Measurements from ENCODE around the gene SLC41A3.
"Not testable (repeated sequence)": the region's sequence is repeated elsewhere in the genome, so short reads cannot be mapped to it uniquely, and the experiment has no call there.

Gene SLC41A3

DNA sequence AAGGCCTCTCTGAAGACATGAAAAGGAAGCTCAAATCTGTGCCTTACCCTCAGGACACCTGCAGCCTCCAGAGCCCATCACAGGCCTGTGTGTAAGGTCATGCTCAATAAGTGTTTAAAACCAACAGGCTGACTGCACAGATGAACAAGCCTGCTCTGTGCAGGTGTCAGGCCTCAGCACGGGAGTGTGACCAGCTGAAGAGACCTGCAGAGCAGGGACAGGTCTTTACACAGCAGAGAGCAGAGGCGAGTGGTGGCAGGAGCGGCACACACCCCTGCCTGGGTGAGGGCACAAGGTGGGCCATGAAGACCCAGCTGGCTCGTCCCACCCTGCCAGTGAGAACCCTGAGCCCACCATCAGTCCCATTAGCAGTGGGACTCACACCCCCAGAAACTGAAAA lies 58.1 kb downstream of the SLC41A3 start:
- DNase-seq (ENCODE audit: low spot score) = no peak

GRCh38 chr3:126025116-126025729 lies 58.7 kb downstream of the SLC41A3 start:
- DNase-seq (ENCODE audit: low spot score) = no peak

GRCh38 chr3:126024049-126024854 lies 59.7 kb downstream of the SLC41A3 start:
- DNase-seq (ENCODE audit: low spot score) = no peak

DNA sequence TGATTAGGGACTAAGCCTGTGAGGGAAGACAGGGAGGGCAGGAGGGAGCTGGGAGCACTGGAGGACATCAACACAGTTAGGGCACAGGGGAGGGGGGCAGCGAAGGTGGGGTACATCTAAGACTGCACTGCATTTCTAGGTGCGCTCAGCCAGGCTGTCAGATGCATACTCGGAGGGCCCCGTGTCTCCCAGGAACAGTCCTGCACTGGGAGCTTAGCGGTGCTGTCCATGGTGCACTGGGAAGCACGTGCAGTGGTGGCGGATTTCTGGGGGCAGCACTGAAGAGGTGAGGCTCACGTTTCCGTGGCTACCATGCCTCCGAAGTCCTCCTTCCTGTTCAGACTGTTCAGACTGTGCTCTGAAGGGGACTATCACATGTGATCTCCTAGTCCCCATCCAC lies 60.5 kb downstream of the SLC41A3 start:
- no peak for DNase-seq (ENCODE audit: low spot score)

- no peak for DNase-seq (ENCODE audit: low spot score)
Observed at GRCh38 chr3:126022741-126023359, 61.1 kb downstream of the SLC41A3 start.

DNA sequence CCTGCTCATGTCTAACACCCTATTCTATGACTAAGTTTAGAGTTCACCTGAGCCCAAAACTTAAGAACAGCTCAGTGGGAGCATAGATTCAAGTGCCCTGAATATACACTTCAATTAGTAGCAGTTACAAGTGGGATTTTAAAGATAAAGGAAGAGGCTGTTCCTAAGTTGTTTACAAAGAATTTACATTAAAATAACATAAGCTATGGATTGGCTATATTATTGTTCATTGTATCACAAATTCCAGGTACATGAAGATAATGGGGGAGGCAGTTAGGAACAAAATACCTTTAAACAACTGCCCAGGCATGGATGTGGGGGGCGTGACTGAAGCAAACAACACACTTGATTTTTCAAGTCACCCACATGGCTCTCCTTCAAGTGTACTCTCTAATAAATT lies 62.2 kb downstream of the SLC41A3 start:
- no peak for DNase-seq (ENCODE audit: low spot score)

GRCh38 chr3:126021224-126021623 lies 62.7 kb downstream of the SLC41A3 start:
- DNase-seq (ENCODE audit: low spot score) = no peak

- DNase-seq (ENCODE audit: low spot score) = no peak
Observed at GRCh38 chr3:126019683-126020082, 64.2 kb downstream of the SLC41A3 start.

GRCh38 chr3:126018995-126019394 lies 64.9 kb downstream of the SLC41A3 start:
- no peak for DNase-seq (ENCODE audit: low spot score)

- DNase-seq (ENCODE audit: low spot score) = no peak
Observed at GRCh38 chr3:126018545-126018944, 65.4 kb downstream of the SLC41A3 start.

GRCh38 chr3:126017362-126017761 lies 66.6 kb downstream of the SLC41A3 start:
- no peak for DNase-seq (ENCODE audit: low spot score)

- no peak for DNase-seq (ENCODE audit: low spot score)
Observed at GRCh38 chr3:126016616-126017015, 67.3 kb downstream of the SLC41A3 start.

GRCh38 chr3:126015075-126015474 lies 68.8 kb downstream of the SLC41A3 start:
- no peak for DNase-seq (ENCODE audit: low spot score)

GRCh38 chr3:126014252-126014651 lies 69.7 kb downstream of the SLC41A3 start:
- no peak for DNase-seq (ENCODE audit: low spot score)

GRCh38 chr3:126013751-126014156 lies 70.2 kb downstream of the SLC41A3 start:
- DNase-seq (ENCODE audit: low spot score) = no peak

- DNase-seq (ENCODE audit: low spot score) = no peak
Observed at GRCh38 chr3:126009181-126009580, 74.7 kb downstream of the SLC41A3 start.

GRCh38 chr3:126008219-126008618 lies 75.7 kb downstream of the SLC41A3 start:
- DNase-seq (ENCODE audit: low spot score) = no peak

DNA sequence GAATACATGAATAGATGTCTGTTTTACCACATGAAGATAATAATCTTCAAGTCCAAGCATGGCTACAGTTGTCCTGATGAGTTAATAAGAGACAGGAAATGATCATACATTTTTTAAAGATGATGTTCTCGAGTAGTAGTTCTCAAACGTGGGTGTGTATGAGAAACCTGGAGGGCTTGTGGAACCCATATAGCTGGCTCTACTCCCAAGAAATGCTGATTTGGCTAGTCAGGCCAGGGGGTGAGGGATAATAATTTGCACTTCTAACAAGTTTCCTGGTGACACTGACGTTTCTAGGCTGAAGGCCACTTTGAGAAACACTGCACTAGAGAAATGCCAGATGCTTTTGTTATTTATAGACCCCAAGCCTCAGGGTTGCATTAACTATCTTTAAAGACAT lies 78.0 kb downstream of the SLC41A3 start:
- no peak for DNase-seq (ENCODE audit: low spot score)

DNA sequence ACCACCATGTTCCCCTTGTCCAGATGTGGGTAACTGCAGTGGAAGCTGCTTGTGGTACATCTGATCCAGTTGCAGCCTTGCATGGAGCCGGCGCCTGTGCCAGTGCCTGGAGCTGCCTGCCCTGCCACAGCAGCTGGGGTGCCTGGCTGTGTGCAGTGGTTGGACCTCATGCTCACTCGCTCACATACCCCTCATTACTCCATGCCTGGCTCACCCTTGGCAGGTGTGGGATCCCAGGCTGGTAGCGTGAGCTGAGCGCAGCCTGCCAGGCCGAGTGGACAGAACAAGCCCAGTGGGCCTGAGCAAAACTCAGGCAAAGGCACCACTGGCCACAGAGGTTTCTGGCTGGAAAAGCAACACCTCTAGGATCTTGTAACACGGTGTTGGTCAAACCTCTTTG lies 79.2 kb downstream of the SLC41A3 start:
- DNase-seq (ENCODE audit: low spot score) = no peak

DNA sequence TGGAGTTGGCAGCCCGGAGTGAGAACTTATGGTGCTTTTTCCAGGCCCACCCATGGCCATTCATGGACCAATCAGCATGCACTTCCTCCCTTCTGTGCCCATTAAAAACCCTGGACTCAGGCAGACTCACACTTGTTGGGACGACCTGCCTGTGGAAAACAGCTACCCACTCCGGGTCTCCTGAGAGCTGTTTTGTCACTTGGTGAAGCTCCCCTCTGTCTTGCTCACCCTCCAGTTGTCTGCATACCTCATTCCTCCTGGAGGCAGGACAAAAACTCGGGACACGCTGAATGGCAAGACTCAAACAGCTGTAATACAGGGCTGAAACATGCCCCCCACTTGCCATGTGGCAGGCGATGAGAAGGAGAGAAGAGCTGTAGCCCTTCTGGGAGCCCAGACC lies 79.7 kb downstream of the SLC41A3 start:
- DNase-seq (ENCODE audit: low spot score) = no peak

DNA sequence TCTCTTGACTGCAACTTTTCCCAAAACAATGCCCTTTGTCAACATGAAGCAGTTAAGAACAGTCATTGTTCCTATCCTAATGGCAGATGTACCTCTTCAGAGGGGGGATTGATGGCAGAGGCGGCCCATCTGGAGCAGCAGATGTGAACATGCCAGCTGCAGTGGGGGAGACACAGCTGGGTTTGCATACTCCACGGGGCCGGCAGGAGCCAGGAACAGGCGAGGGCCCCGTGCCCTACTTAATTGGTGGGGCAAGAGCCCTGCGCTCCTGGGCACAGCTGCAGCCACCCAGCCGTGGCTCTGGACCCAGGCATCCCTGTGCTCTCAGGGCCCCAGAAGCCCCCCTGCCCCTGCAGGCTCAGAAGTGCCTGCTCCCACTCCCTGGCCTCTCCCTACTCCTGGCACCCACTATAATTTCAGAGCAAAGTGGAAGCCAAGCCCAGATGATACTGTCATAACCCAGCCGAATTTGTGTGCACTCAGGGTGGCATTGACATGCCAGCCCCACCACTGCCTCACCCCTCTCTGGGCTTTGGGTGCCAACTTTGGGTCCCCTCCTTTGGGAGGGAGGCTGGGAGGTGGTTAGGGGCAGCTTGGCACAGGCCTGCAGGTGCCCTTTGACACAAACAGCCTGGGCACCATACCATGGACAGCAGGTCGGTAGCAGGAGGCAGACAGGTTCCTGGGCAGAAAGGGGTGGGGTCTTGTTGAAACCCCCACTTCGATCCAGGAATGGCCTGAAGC lies 80.3 kb downstream of the SLC41A3 start:
- DNase-seq (ENCODE audit: low spot score) = no peak

GRCh38 chr3:126002189-126002588 lies 81.7 kb downstream of the SLC41A3 start:
- DNase-seq (ENCODE audit: low spot score) = no peak

DNA sequence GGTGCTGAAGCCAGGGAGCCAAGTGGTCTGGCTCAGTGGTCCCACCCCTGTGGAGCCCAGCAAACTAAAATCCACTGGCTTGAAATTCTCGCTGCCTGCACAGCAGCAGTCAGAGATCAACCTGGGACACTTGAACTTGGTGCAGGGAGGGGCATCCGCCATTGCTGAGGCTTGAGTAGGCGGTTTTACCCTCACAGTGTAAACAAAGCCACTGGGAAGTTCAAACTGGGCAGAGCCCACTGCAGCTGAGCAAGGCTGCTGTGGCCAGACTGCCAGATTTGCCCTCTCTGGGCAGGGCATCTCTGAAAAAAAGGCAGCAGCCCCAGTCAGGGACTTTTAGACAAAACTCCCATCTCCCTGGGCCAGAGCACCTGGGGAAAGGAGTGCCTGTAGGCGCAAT lies 87.2 kb downstream of the SLC41A3 start:
- not testable (repeated sequence) for DNase-seq (ENCODE audit: low spot score)
